ENCODE measurements around the gene RBM39.
"Not testable (repeated sequence)": the region's sequence is repeated elsewhere in the genome, so short reads cannot be mapped to it uniquely, and the experiment has no call there.

RBM39 gene

GRCh38 chr20:35710039-35710438, 32.0 kb downstream of the RBM39 start:
- peaks cover 93% of the 10 kb centered on the region for H3K36me3 ChIP-seq (ENCODE audit: insufficient read depth, low read length)
- H3K4me2 ChIP-seq (ENCODE audit: low read length), result no peak overlapping the region
- no peaks in the 10 kb centered on the region for H3K27me3 ChIP-seq (ENCODE audit: control insufficient read depth, insufficient read depth, low read length)
- no peaks in the 10 kb centered on the region for H3K9me3 ChIP-seq (replicated peaks; ENCODE audit: low read length)
- H3K4me3 ChIP-seq (ENCODE audit: low read length), result no peak overlapping the region
- H3K4me1 ChIP-seq (ENCODE audit: control insufficient read depth, insufficient read depth, low read length), result no peaks in the 10 kb centered on the region
- H3K9ac ChIP-seq (ENCODE audit: low read depth, low read length), result no peak overlapping the region

GRCh38 chr20:35709259-35709658, 32.8 kb downstream of the RBM39 start:
- Histone ChIP-seq H3K4me3 (ENCODE audit: low read length) (no peak overlapping the region), H3K4me1 (ENCODE audit: control insufficient read depth, insufficient read depth, low read length) (no peaks in the 10 kb centered on the region), H3K4me2 (ENCODE audit: low read length) (no peak overlapping the region), H3K27me3 (ENCODE audit: control insufficient read depth, insufficient read depth, low read length) (no peaks in the 10 kb centered on the region), H3K9me3 (replicated peaks; ENCODE audit: low read length) (no peaks in the 10 kb centered on the region), H3K9ac (ENCODE audit: low read depth, low read length) (no peak overlapping the region), H3K36me3 (ENCODE audit: insufficient read depth, low read length) (peaks cover 93% of the 10 kb centered on the region)

GRCh38 chr20:35708502-35708901, 33.6 kb downstream of the RBM39 start:
- H3K9ac ChIP-seq (ENCODE audit: low read depth, low read length), result no peak overlapping the region
- H3K27me3 ChIP-seq (ENCODE audit: control insufficient read depth, insufficient read depth, low read length), result no peaks in the 10 kb centered on the region
- no peak overlapping the region for H3K4me3 ChIP-seq (ENCODE audit: low read length)
- H3K4me2 ChIP-seq (ENCODE audit: low read length), result no peak overlapping the region
- H3K4me1 ChIP-seq (ENCODE audit: control insufficient read depth, insufficient read depth, low read length), result no peaks in the 10 kb centered on the region
- H3K36me3 ChIP-seq (ENCODE audit: insufficient read depth, low read length), result peaks cover 93% of the 10 kb centered on the region
- no peaks in the 10 kb centered on the region for H3K9me3 ChIP-seq (replicated peaks; ENCODE audit: low read length)

GRCh38 chr20:35706591-35707529, 35.2 kb downstream of the RBM39 start:
- not testable (repeated sequence) for H3K4me2 ChIP-seq (ENCODE audit: low read length); H3K4me1 ChIP-seq (ENCODE audit: control insufficient read depth, insufficient read depth, low read length); H3K9me3 ChIP-seq (replicated peaks; ENCODE audit: low read length); H3K4me3 ChIP-seq (ENCODE audit: low read length); H3K27me3 ChIP-seq (ENCODE audit: control insufficient read depth, insufficient read depth, low read length); H3K9ac ChIP-seq (ENCODE audit: low read depth, low read length)
- H3K36me3 ChIP-seq (ENCODE audit: insufficient read depth, low read length), result peaks cover 96% of the 10 kb centered on the region

GRCh38 chr20:35705894-35706293, 36.2 kb downstream of the RBM39 start:
- H3K9me3 ChIP-seq (replicated peaks; ENCODE audit: low read length); H3K9ac ChIP-seq (ENCODE audit: low read depth, low read length); H3K4me2 ChIP-seq (ENCODE audit: low read length); H3K27me3 ChIP-seq (ENCODE audit: control insufficient read depth, insufficient read depth, low read length); H3K4me3 ChIP-seq (ENCODE audit: low read length): not testable (repeated sequence)
- H3K4me1 ChIP-seq (ENCODE audit: control insufficient read depth, insufficient read depth, low read length), result peaks cover 12% of the 10 kb centered on the region
- peaks cover 95% of the 10 kb centered on the region for H3K36me3 ChIP-seq (ENCODE audit: insufficient read depth, low read length)

- Histone ChIP-seq H3K36me3 (ENCODE audit: insufficient read depth, low read length) (peaks cover 89% of the 10 kb centered on the region), H3K9me3 (replicated peaks; ENCODE audit: low read length) (no peaks in the 10 kb centered on the region), H3K4me3 (ENCODE audit: low read length) (no peak overlapping the region), H3K27me3 (ENCODE audit: control insufficient read depth, insufficient read depth, low read length) (no peaks in the 10 kb centered on the region), H3K4me1 (ENCODE audit: control insufficient read depth, insufficient read depth, low read length) (peaks cover 23% of the 10 kb centered on the region), H3K9ac (ENCODE audit: low read depth, low read length) (no peak overlapping the region), H3K4me2 (ENCODE audit: low read length) (no peak overlapping the region)
Observed at GRCh38 chr20:35704514-35705261, 37.4 kb downstream of the RBM39 start.

- Histone ChIP-seq H3K4me1 (ENCODE audit: control insufficient read depth, insufficient read depth, low read length) (peaks cover 27% of the 10 kb centered on the region), H3K9me3 (replicated peaks; ENCODE audit: low read length) (no peaks in the 10 kb centered on the region), H3K36me3 (ENCODE audit: insufficient read depth, low read length) (peaks cover 73% of the 10 kb centered on the region), H3K4me3 (ENCODE audit: low read length) (no peak overlapping the region), H3K4me2 (ENCODE audit: low read length) (no peak overlapping the region), H3K27me3 (ENCODE audit: control insufficient read depth, insufficient read depth, low read length) (no peaks in the 10 kb centered on the region), H3K9ac (ENCODE audit: low read depth, low read length) (no peak overlapping the region)
Observed at GRCh38 chr20:35702824-35703695, 39.0 kb downstream of the RBM39 start.

GRCh38 chr20:35702051-35702823, 39.8 kb downstream of the RBM39 start:
- Histone ChIP-seq H3K36me3 (ENCODE audit: insufficient read depth, low read length) (peaks cover 65% of the 10 kb centered on the region), H3K4me2 (ENCODE audit: low read length) (no peak overlapping the region), H3K4me1 (ENCODE audit: control insufficient read depth, insufficient read depth, low read length) (peaks cover 34% of the 10 kb centered on the region), H3K9me3 (replicated peaks; ENCODE audit: low read length) (no peaks in the 10 kb centered on the region), H3K27me3 (ENCODE audit: control insufficient read depth, insufficient read depth, low read length) (no peaks in the 10 kb centered on the region), H3K9ac (ENCODE audit: low read depth, low read length) (no peak overlapping the region), H3K4me3 (ENCODE audit: low read length) (no peak overlapping the region)

- no peaks in the 10 kb centered on the region for H3K9me3 ChIP-seq (replicated peaks; ENCODE audit: low read length)
- peaks cover 57% of the 10 kb centered on the region for H3K36me3 ChIP-seq (ENCODE audit: insufficient read depth, low read length)
- peaks cover 34% of the 10 kb centered on the region for H3K4me1 ChIP-seq (ENCODE audit: control insufficient read depth, insufficient read depth, low read length)
- peak overlapping the region; percentile 98 for H3K9ac ChIP-seq (ENCODE audit: low read depth, low read length)
- no peaks in the 10 kb centered on the region for H3K27me3 ChIP-seq (ENCODE audit: control insufficient read depth, insufficient read depth, low read length)
- H3K4me3 ChIP-seq (ENCODE audit: low read length), result peak overlapping the region; percentile 95
- peak overlapping the region; percentile 96 for H3K4me2 ChIP-seq (ENCODE audit: low read length)
Observed at GRCh38 chr20:35700625-35701148, 41.4 kb downstream of the RBM39 start.

- H3K9me3 ChIP-seq (replicated peaks; ENCODE audit: low read length), result no peaks in the 10 kb centered on the region
- peak overlapping the region; percentile 96 for H3K4me2 ChIP-seq (ENCODE audit: low read length)
- peak overlapping the region; percentile 98 for H3K9ac ChIP-seq (ENCODE audit: low read depth, low read length)
- no peaks in the 10 kb centered on the region for H3K27me3 ChIP-seq (ENCODE audit: control insufficient read depth, insufficient read depth, low read length)
- peaks cover 34% of the 10 kb centered on the region for H3K4me1 ChIP-seq (ENCODE audit: control insufficient read depth, insufficient read depth, low read length)
- peak overlapping the region; percentile 95 for H3K4me3 ChIP-seq (ENCODE audit: low read length)
- H3K36me3 ChIP-seq (ENCODE audit: insufficient read depth, low read length), result peaks cover 57% of the 10 kb centered on the region
Observed at GRCh38 chr20:35699957-35700624, 42.0 kb downstream of the RBM39 start.
